Panc1 (cell line): Measurements from ENCODE around the gene ANTXR1.

Source experiments
- POLR2AphosphoS5 ChIP-seq: IDR thresholded peaks from 2 replicates; pipeline ENCODE4 v1.6.1; 2012; ENCODE audit warnings: mild to moderate bottlenecking, low read depth, low read length, moderate library complexity
- TF ChIP-seq, protein P1 (sequence below): fragments of 450-650 bp; IDR thresholded peaks from 2 replicates; pipeline ENCODE4 v1.5.1; 2017; ENCODE audit warnings: mild to moderate bottlenecking

GRCh38 chr2:68993660-68994059, 19.3 kb upstream of the ANTXR1 start:
- TF ChIP-seq, protein P1, sequence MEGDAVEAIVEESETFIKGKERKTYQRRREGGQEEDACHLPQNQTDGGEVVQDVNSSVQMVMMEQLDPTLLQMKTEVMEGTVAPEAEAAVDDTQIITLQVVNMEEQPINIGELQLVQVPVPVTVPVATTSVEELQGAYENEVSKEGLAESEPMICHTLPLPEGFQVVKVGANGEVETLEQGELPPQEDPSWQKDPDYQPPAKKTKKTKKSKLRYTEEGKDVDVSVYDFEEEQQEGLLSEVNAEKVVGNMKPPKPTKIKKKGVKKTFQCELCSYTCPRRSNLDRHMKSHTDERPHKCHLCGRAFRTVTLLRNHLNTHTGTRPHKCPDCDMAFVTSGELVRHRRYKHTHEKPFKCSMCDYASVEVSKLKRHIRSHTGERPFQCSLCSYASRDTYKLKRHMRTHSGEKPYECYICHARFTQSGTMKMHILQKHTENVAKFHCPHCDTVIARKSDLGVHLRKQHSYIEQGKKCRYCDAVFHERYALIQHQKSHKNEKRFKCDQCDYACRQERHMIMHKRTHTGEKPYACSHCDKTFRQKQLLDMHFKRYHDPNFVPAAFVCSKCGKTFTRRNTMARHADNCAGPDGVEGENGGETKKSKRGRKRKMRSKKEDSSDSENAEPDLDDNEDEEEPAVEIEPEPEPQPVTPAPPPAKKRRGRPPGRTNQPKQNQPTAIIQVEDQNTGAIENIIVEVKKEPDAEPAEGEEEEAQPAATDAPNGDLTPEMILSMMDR = no peak
- no peak for TF ChIP-seq POLR2AphosphoS5
